NCI-H1105 treated with DMSO at 0.1 percent for 48 hours (cell line): ENCODE results near the gene HYAL3.

Experiments
- DNase-seq: peaks from one replicate; lab custom pipeline; 2025; lab: John Stamatoyannopoulos, UW

The HYAL3 gene

GRCh38 chr3:50330330-50330729 lies 31.1 kb upstream of the HYAL3 start:
- no peak for DNase-seq

GRCh38 chr3:50327943-50328691 lies 28.9 kb upstream of the HYAL3 start, which contains the start of gene TUSC2:
TSS of gene TUSC2 (minus strand) at chr3:50328223. CDS start at chr3:50328099, 124 bp downstream.
- peak; percentile 86 for DNase-seq

- no peak for DNase-seq
Measured at GRCh38 chr3:50327129-50327528, 27.9 kb upstream of the HYAL3 start.

- DNase-seq = no peak
Measured at GRCh38 chr3:50326182-50326541, 27.0 kb upstream of the HYAL3 start.

- DNase-seq = no peak
Measured at GRCh38 chr3:50325497-50326181, 26.4 kb upstream of the HYAL3 start.

- no peak for DNase-seq
Measured at GRCh38 chr3:50325113-50325480, 25.9 kb upstream of the HYAL3 start.

- DNase-seq = peak; percentile 17
Measured at GRCh38 chr3:50324351-50325112, 25.3 kb upstream of the HYAL3 start.

GRCh38 chr3:50323614-50324199 lies 24.5 kb upstream of the HYAL3 start:
- DNase-seq = no peak

GRCh38 chr3:50323092-50323600 lies 23.9 kb upstream of the HYAL3 start:
- no peak for DNase-seq

- DNase-seq = peak; percentile 47
Measured at GRCh38 chr3:50322386-50323091, 23.3 kb upstream of the HYAL3 start, which contains the start of gene HYAL2. TSS of gene HYAL2 (minus strand) at chr3:50322745. CDS start at chr3:50320489, 2,256 bp downstream.

- no peak for DNase-seq
Measured at GRCh38 chr3:50322115-50322385, 22.8 kb upstream of the HYAL3 start.

- peak; percentile 70 for DNase-seq
Measured at GRCh38 chr3:50321336-50322114, 22.3 kb upstream of the HYAL3 start.

GRCh38 chr3:50320853-50321335 lies 21.7 kb upstream of the HYAL3 start:
- DNase-seq = peak; percentile 40

- no peak for DNase-seq
Measured at GRCh38 chr3:50319894-50320625, 20.9 kb upstream of the HYAL3 start.

GRCh38 chr3:50319181-50319893 lies 20.1 kb upstream of the HYAL3 start:
- DNase-seq = no peak

GRCh38 chr3:50318615-50319014 lies 19.4 kb upstream of the HYAL3 start:
- DNase-seq = no peak

- no peak for DNase-seq
Measured at GRCh38 chr3:50318163-50318562, 19.0 kb upstream of the HYAL3 start.

GRCh38 chr3:50317300-50317699 lies 18.1 kb upstream of the HYAL3 start:
- no peak for DNase-seq

GRCh38 chr3:50316657-50317242 lies 17.5 kb upstream of the HYAL3 start:
- DNase-seq = no peak
